ENCODE measurements around the gene MICAL2.
A peak's percentile ranks its signal among the peaks of the same experiment; 100 is the strongest.

The MICAL2 gene, protein sequence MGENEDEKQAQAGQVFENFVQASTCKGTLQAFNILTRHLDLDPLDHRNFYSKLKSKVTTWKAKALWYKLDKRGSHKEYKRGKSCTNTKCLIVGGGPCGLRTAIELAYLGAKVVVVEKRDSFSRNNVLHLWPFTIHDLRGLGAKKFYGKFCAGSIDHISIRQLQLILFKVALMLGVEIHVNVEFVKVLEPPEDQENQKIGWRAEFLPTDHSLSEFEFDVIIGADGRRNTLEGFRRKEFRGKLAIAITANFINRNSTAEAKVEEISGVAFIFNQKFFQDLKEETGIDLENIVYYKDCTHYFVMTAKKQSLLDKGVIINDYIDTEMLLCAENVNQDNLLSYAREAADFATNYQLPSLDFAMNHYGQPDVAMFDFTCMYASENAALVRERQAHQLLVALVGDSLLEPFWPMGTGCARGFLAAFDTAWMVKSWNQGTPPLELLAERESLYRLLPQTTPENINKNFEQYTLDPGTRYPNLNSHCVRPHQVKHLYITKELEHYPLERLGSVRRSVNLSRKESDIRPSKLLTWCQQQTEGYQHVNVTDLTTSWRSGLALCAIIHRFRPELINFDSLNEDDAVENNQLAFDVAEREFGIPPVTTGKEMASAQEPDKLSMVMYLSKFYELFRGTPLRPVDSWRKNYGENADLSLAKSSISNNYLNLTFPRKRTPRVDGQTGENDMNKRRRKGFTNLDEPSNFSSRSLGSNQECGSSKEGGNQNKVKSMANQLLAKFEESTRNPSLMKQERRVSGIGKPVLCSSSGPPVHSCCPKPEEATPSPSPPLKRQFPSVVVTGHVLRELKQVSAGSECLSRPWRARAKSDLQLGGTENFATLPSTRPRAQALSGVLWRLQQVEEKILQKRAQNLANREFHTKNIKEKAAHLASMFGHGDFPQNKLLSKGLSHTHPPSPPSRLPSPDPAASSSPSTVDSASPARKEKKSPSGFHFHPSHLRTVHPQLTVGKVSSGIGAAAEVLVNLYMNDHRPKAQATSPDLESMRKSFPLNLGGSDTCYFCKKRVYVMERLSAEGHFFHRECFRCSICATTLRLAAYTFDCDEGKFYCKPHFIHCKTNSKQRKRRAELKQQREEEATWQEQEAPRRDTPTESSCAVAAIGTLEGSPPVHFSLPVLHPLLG

DNA sequence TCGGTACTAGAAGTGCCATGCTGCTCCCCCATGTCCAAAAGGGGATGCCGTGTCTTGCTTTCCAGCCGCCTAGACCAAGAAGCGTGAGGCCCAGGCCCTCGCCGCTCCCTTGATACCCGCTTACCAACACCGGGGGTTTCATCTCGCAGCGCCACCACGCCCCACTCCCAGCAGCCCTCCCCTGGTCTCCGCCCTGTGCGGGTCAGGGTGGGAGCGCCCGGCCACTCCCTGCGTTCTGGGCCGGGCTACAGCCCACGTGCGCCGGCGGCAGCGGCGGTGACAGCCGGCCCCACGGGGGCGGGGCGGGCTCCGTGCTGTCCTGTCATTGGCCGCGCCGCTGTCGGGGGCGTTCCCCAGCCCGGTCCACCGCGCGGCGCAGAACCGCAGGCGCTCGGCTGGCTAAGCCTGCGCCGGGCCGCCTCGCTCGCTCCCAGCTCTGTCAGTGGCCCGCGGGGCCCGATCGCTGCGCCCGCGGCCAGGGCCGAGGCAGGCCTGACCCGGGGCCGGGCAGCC, at the start of gene MICAL2:
TSS of gene MICAL2 (plus strand) at position 390 of the 513 bp plus-strand sequence. CDS start 51,566 bp downstream, outside the sequence.
- DNase-seq: peak; percentile 89
- in situ Hi-C loops (cut with HindIII; ENCODE audit: low pct_ligation_motif_present, low pct_unique_long_range_greater_than_20kb, low sequenced_read_pairs): no loop called here

GRCh38 chr11:12061851-12062560, 48.4 kb upstream of the MICAL2 start:
- no peak for DNase-seq
- in situ Hi-C loops (cut with HindIII; ENCODE audit: low pct_ligation_motif_present, low pct_unique_long_range_greater_than_20kb, low sequenced_read_pairs): no loop called here

DNA sequence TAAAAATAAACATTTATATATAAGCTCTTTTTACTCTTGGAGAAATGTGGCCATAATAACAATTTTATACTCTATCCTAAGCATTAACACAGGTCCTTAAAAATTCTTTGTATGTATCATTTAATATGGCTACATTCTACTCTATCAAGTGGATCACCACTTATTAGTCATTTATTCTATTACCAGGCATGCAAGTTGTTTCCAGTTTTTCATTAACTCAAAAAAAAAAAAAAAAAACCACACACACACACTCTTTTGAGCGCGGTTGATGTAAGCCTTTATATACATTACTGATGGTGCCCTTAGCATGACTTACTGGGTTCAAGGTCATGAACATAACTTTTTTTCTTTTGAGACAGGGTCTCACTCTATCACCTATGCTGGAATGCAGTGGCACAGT, 47.1 kb upstream of the MICAL2 start:
- DNase-seq: no peak
- in situ Hi-C loops (cut with HindIII; ENCODE audit: low pct_ligation_motif_present, low pct_unique_long_range_greater_than_20kb, low sequenced_read_pairs): no loop called here

- in situ Hi-C loops (cut with HindIII; ENCODE audit: low pct_ligation_motif_present, low pct_unique_long_range_greater_than_20kb, low sequenced_read_pairs): no loop called here
- DNase-seq: no peak
Observed at GRCh38 chr11:12064136-12064953, 46.0 kb upstream of the MICAL2 start.

DNA sequence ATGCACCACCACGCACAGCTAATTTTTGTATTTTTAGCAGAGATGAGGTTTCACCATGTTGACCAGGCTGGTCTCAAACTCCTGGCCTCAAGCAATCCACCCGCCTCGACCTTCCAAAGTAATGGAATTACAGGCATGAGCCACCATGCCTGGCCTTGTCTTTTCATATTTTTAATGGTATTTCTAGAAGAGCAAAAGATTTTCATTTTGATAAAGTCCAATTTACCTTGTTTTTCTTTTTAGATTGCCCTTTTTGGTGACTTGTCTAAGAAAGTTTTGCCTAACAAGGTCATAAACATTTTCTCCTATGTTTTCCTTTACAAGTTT, 45.5 kb upstream of the MICAL2 start:
- no peak for DNase-seq
- in situ Hi-C loops (cut with HindIII; ENCODE audit: low pct_ligation_motif_present, low pct_unique_long_range_greater_than_20kb, low sequenced_read_pairs): no loop called here

- peak; percentile 97 for DNase-seq
- in situ Hi-C loops (cut with HindIII; ENCODE audit: low pct_ligation_motif_present, low pct_unique_long_range_greater_than_20kb, low sequenced_read_pairs): no loop called here
Observed at GRCh38 chr11:12066056-12066798, 44.2 kb upstream of the MICAL2 start.

- peak; percentile 47 for DNase-seq
- in situ Hi-C loops (cut with HindIII; ENCODE audit: low pct_ligation_motif_present, low pct_unique_long_range_greater_than_20kb, low sequenced_read_pairs): no loop called here
Observed at GRCh38 chr11:12066799-12067508, 43.4 kb upstream of the MICAL2 start.

DNA sequence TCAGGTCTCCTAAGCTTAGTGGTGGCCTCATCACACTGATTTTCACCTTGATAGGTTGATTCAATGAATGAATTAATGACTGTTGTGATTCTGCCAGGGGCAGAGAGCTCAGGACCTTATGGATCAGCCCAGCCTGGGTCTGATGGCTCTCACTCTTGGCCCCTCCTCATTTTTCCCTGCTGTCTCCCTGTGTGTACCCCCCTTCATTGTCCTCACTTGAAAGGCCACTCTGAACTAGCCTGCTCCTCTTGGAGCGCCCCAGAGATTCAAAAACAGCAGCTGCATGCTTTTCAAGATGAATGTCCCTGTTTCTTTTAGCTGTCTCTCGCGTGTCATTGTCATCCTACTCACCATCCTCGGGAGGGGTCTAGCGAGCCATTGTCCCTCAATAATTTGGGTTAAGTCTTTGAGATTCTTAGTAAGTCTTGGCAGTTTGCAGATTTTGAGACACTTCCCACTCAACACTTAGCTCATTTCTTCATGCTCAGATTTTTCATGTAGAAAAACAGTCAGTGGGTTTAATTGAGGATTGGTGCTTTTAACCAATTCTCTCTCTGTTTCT, 42.5 kb upstream of the MICAL2 start:
- in situ Hi-C loops (cut with HindIII; ENCODE audit: low pct_ligation_motif_present, low pct_unique_long_range_greater_than_20kb, low sequenced_read_pairs): no loop called here
- no peak for DNase-seq

DNA sequence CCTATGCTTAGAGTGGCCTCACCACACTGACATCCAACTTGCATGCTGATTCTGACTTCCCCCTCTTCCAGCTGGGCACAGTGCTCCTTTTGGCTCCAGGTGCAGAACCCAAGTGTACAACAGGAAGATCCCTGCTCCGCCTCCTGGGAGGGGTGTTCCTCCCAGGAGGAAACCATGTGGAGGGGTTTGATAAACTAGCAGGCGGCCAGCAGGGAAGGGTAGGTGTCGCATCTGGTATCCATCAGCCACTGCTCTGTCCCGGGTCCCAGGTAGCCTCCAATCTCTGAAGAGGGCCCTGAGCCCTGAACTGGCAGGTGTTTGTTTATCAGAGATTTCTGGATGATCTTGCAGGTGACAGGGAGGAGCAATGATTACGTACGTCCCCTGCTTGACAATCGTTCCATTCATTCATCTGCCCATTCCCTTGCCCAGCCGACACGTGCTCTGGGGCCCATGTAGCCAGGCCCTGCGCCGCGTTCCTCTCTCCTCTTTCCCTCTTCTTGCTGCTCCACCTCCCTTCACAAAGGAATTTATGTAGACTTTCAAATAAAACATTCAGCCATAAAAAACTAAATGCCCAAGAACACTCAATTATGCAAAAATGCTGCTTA, 41.2 kb upstream of the MICAL2 start:
- in situ Hi-C loops (cut with HindIII; ENCODE audit: low pct_ligation_motif_present, low pct_unique_long_range_greater_than_20kb, low sequenced_read_pairs): no loop called here

DNA sequence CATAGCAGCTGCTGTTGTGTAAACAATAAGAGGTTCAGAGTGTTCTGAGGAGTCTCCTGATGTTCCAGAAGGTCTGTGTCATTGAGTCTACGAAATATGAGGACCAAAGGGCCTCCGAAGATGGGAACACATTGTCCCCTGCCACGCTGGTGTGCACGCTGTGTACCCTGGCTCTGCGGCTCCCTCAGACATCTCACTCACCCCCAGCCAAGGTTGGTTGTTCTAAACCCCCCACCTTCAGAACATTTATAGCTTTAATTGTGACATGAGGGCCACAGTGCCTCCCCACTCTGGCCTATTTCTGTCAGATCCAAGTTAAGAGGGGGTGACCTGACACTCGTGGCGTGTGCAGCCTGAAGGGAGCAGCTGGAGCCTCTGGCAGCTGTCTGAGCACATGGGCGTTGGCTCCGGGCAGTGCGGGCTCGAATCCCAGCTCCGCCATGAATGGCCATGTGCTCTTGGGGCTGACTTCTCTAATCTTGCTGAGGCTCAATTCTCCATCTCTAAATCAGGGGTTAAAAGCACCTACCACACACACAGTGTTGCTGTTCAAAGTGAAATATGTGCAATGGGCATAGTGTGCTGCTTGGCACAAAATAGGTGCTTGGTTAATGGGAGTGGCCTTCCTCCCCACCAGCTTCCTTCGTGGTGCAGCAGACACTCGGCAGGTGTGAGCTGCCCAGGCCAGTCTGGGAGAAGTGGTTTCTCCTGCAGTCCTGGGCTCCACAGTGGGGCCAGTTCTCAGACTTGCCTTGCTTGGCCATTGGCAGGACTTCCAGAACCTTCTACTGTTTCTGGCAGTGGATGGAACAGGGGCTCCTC, 39.7 kb upstream of the MICAL2 start:
- DNase-seq: no peak
- in situ Hi-C loops (cut with HindIII; ENCODE audit: low pct_ligation_motif_present, low pct_unique_long_range_greater_than_20kb, low sequenced_read_pairs): no loop called here

More for the DNA sequence above, 41.2 kb upstream of the MICAL2 start:
- DNase-seq: no peak

DNA sequence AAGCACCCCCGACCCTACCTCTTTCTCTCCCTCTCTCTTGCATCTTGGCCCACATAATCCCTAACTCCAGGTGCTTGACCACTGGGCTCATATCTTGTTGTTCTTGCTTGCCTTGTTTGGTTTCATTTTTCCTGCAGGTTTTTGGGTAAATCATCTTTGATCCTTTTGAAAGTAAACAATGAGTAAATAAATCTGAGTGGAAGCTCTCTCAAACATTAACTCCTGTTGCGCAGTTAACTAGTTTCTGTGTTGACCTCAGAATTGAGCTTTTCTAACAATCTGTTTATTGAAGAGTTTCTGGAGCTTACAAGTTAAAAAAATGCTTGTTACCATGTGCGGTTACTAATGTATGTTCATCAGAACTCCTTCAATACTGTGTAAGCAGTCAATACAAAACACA, 38.8 kb upstream of the MICAL2 start:
- DNase-seq: no peak
- in situ Hi-C loops (cut with HindIII; ENCODE audit: low pct_ligation_motif_present, low pct_unique_long_range_greater_than_20kb, low sequenced_read_pairs): no loop called here

DNA sequence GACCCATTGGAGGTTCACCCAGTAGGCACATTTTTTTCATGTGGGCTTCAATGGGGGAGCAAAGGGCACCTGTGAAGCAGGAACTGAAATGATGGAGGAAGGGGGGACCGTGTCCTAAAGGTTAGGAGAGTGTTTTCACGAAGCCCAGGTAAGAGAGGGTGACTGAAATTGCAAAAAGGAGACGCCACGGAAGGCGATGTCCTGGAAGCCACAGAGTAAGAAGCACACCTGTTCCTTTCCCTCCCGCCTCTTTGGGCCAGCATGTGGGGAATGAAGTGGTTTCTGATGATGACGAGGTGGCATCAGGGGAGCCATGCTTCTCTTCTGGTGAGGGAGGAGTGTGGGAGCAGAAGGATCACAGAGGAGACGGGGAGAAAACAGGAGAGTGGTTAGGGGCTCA, 37.0 kb upstream of the MICAL2 start:
- in situ Hi-C loops (cut with HindIII; ENCODE audit: low pct_ligation_motif_present, low pct_unique_long_range_greater_than_20kb, low sequenced_read_pairs): no loop called here
- no peak for DNase-seq

GRCh38 chr11:12073886-12074285, 36.5 kb upstream of the MICAL2 start:
- in situ Hi-C loops (cut with HindIII; ENCODE audit: low pct_ligation_motif_present, low pct_unique_long_range_greater_than_20kb, low sequenced_read_pairs): no loop called here
- no peak for DNase-seq

DNA sequence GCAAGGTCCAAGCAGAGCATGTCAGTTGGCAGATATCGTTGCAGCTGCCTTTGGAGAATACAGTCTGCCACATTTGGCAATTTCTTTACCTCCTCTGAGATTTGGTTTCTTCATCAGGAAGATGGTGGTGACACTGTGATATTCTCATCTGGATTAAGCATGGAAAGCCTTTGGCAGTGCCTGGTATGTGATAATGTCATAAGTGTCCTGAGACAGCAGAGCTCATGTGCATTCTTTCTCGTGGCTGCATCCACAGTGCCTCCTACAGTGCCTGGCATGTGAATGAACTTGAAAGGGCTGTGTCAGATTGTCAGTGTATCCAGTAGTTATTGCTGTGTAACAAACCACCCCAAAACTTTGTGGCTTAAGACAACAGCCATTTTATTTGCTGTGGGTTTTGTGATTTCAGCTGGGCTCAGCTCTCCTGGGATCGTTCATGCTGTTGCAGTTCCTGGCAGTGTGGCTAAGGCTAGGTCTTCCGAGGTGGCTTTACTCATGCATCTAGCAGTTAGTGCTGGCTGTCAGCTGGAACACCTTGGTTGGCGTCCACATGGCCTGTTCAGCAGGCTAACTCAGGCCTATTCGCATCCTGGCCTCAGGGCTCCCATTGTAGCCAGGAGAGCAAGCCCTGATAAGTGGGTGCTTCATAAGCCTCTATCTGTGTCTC, 35.7 kb upstream of the MICAL2 start:
- in situ Hi-C loops (cut with HindIII; ENCODE audit: low pct_ligation_motif_present, low pct_unique_long_range_greater_than_20kb, low sequenced_read_pairs): no loop called here
- no peak for DNase-seq

- DNase-seq: no peak
Observed at GRCh38 chr11:12075291-12075690, 35.1 kb upstream of the MICAL2 start.

More at GRCh38 chr11:12075291-12075690, 35.1 kb upstream of the MICAL2 start:
- in situ Hi-C loops (cut with HindIII; ENCODE audit: low pct_ligation_motif_present, low pct_unique_long_range_greater_than_20kb, low sequenced_read_pairs): no loop called here

Data from ACHN (cell line).